Esophagus muscularis mucosa (tissue), 4 donors: ENCODE results near the gene SUGP1. TPM values are rescaled to one million over a fixed set of nuclear protein-coding genes. Genes with fewer than 3 reads are reported as not detected.

Source experiments
- DNase-seq: peaks from one replicate; pipeline ENCODE4 v3.0.0-alpha.2; 2017; ENCODE audit errors: extremely low spot score
- H3K27ac ChIP-seq, 4 donors: fragments of 200-600 bp; sonication (generic); replicated peaks in 1 of 4; 1 replicate in 3 of 4; 2 replicates in 1 of 4; pipeline ENCODE4 v1.5.1; 2016 to 2019; ENCODE audit warnings: mild to moderate bottlenecking in 1 of 4
- H3K27me3 ChIP-seq, 4 donors: fragments of 200-600 bp; sonication (generic); one replicate each; pipeline versions ENCODE4 v1.5.1 to v1.6.0; 2016 to 2019
- H3K36me3 ChIP-seq, 4 donors: fragments of 200-600 bp; sonication (generic); one replicate each; pipeline ENCODE4 v1.5.1; 2016 to 2019
- H3K4me1 ChIP-seq, 4 donors: fragments of 200-600 bp; sonication (generic); one replicate each; pipeline ENCODE4 v1.5.1; 2016 to 2019
- H3K4me3 ChIP-seq, 4 donors: fragments of 200-600 bp; sonication (generic); 1 replicate in 2 of 4; 2 replicates in 2 of 4; pipeline ENCODE4 v1.5.1; 2016 to 2019; ENCODE audit warnings: mild to moderate bottlenecking in 4 of 4, moderate library complexity in 1 of 4
- H3K9me3 ChIP-seq, 4 donors: fragments of 200-600 bp; sonication (generic); 1 replicate in 3 of 4; 2 replicates in 1 of 4; pipeline ENCODE4 v1.5.1; 2016 to 2019
- CTCF ChIP-seq, 3 experiments: fragments of 200-600 bp in 2 of 3; fragments of 450-650 bp in 1 of 3; sonication (generic) in 2 of 3; IDR thresholded peaks; one replicate each; pipeline ENCODE4 v1.5.1; 2017 to 2019; ENCODE audit warnings: antibody characterized with exemption in 3 of 3, mild to moderate bottlenecking in 2 of 3, moderate library complexity in 1 of 3
- EP300 ChIP-seq: sonication (generic); formaldehyde crosslinking; IDR thresholded peaks from one replicate; pipeline ENCODE4 v1.6.1; 2017; ENCODE audit warnings: antibody characterized with exemption
- POLR2A ChIP-seq: fragments of 450-650 bp; IDR thresholded peaks from one replicate; pipeline ENCODE4 v1.6.1; 2017; ENCODE audit warnings: antibody characterized with exemption, moderate library complexity, mild to moderate bottlenecking, low read depth
- POLR2AphosphoS5 ChIP-seq, 2 donors: sonication (generic); formaldehyde crosslinking; IDR thresholded peaks; one replicate each; pipeline ENCODE4 v1.6.1; 2017; ENCODE audit warnings: antibody characterized with exemption in 2 of 2
- WGBS: methylation state at CpG from one replicate; pipeline ENCODE4 v1.1.5; 2018; 5-methylcytosine and 5-hydroxymethylcytosine counted together
- intact Hi-C: fragments of 100-400 bp; cut with DNase I; formaldehyde crosslinking; loops from one replicate; pipeline ENCODE4 v1.15.1; 2023
- total RNA-seq, 4 donors: library from RNA; depleted of rRNA; stranded (reverse); fragments of >200 nt; gene quantifications; one replicate each; pipeline versions ENCODE4 v1.1.0 to v1.2.1, GENCODE V29; 2016

SUGP1 gene
- total RNA-seq, 4 donors from 2014 or later, result 26.0 to 43.8 (median 30.8) TPM

- H3K9me3 ChIP-seq, result no peaks in the 10 kb centered on the region
- no peak overlapping the region for H3K4me3 ChIP-seq
- no peak for DNase-seq
- 73% methylated on average over 6 of the region's 9 CpGs for WGBS
- intact Hi-C loops, result no loop called here
- no peaks in the 10 kb centered on the region for H3K27me3 ChIP-seq
- peaks cover 94 to 100% (median 98%) of the 10 kb centered on the region in 4 donors for H3K36me3 ChIP-seq
- H3K27ac ChIP-seq, result no peak overlapping the region
- H3K4me1 ChIP-seq, result no peaks in the 10 kb centered on the region
- no peak for TF ChIP-seq CTCF (IDR thresholded peaks at IDR 0.05)
- TF ChIP-seq POLR2AphosphoS5 (IDR thresholded peaks at IDR 0.05), result no peak
- no peak for TF ChIP-seq POLR2A
Measured at GRCh38 chr19:19348266-19348665, 28.0 kb upstream of the SUGP1 start.

GRCh38 chr19:19347401-19348110 is 27.2 kb upstream of the SUGP1 start:
- intact Hi-C loops, result no loop called here
- H3K4me3 ChIP-seq, result no peak overlapping the region
- no peak for TF ChIP-seq POLR2AphosphoS5 (IDR thresholded peaks at IDR 0.05)
- TF ChIP-seq EP300, result no peak
- TF ChIP-seq CTCF (IDR thresholded peaks at IDR 0.05), result no peak
- TF ChIP-seq POLR2A, result no peak
- no peaks in the 10 kb centered on the region for H3K9me3 ChIP-seq
- H3K4me1 ChIP-seq, result peaks cover 0 to 4% (median 0%) of the 10 kb centered on the region in 4 donors
- 85% methylated on average over 9 of the region's 10 CpGs for WGBS
- no peak for DNase-seq
- no peaks in the 10 kb centered on the region for H3K27me3 ChIP-seq
- no peak overlapping the region for H3K27ac ChIP-seq
- H3K36me3 ChIP-seq, result peaks cover 95 to 99% (median 98%) of the 10 kb centered on the region in 4 donors

GRCh38 chr19:19345970-19346369 is 25.7 kb upstream of the SUGP1 start:
- Histone ChIP-seq H3K4me1 (peaks cover 0 to 4% (median 0%) of the 10 kb centered on the region in 4 donors), H3K4me3 (no peak overlapping the region), H3K9me3 (no peaks in the 10 kb centered on the region), H3K36me3 (peaks cover 91 to 100% (median 98%) of the 10 kb centered on the region in 4 donors), H3K27ac (no peak overlapping the region), H3K27me3 (no peaks in the 10 kb centered on the region)
- WGBS, result 95% methylated on average over 6 of the region's 11 CpGs
- no peak for DNase-seq
- intact Hi-C loops, result no loop called here
- TF ChIP-seq EP300 (no peak), CTCF (IDR thresholded peaks at IDR 0.05) (no peak), POLR2A (no peak), POLR2AphosphoS5 (IDR thresholded peaks at IDR 0.05) (no peak)

GRCh38 chr19:19345232-19345631 is 24.9 kb upstream of the SUGP1 start:
- H3K27me3 ChIP-seq, result no peaks in the 10 kb centered on the region
- DNase-seq, result no peak
- no peaks in the 10 kb centered on the region for H3K9me3 ChIP-seq
- TF ChIP-seq EP300, result no peak
- 84% methylated on average over 16 of the region's 21 CpGs for WGBS
- H3K27ac ChIP-seq, result no peak overlapping the region
- H3K4me1 ChIP-seq, result peaks cover 0 to 4% (median 0%) of the 10 kb centered on the region in 4 donors
- H3K4me3 ChIP-seq, result no peak overlapping the region
- intact Hi-C loops, result no loop called here
- H3K36me3 ChIP-seq, result peaks cover 90 to 100% (median 99%) of the 10 kb centered on the region in 4 donors

GRCh38 chr19:19343762-19344161 is 23.5 kb upstream of the SUGP1 start:
- Histone ChIP-seq H3K9me3 (no peaks in the 10 kb centered on the region), H3K4me3 (no peak overlapping the region), H3K4me1 (peaks cover 0 to 4% (median 0%) of the 10 kb centered on the region in 4 donors), H3K36me3 (peaks cover 90 to 100% (median 99%) of the 10 kb centered on the region in 4 donors), H3K27me3 (no peaks in the 10 kb centered on the region), H3K27ac (no peak overlapping the region)
- intact Hi-C loops, result no loop called here
- WGBS, result 90% methylated on average over 10 of the region's 14 CpGs
- DNase-seq, result no peak
- TF ChIP-seq EP300 (no peak), POLR2AphosphoS5 (IDR thresholded peaks at IDR 0.05) (no peak), CTCF (IDR thresholded peaks at IDR 0.05) (no peak), POLR2A (no peak)
